ENCODE measurements around the gene ARF4. TPM values are rescaled to one million over a fixed set of nuclear protein-coding genes. Genes with fewer than 3 reads are reported as not detected.

ARF4 gene
- total RNA-seq, 1 donor from 2014 or later = 97.0 TPM

DNA sequence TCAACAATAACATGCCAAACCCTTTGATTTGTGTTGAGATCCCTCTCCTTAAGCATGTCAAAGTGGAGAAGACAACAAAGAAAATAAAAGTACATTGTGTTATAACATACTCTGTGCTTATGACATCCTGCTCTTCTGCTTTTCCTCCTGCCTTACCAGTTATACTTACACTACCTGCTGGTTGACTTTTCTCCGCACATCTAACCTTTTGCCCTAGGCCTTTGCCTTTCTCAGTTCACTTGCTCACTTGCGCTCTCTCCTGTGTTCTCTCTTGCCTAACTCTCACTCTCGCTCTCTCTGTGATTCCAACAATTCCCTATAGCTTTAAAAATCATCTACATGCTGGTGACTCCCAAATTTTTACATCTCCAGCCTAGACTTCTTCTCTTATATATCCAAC, 58.7 kb downstream of the ARF4 start:
- DNase-seq (ENCODE audit: low spot score) = no peak
- Mint-ChIP-seq H3K4me3 (no peak overlapping the region), H3K27ac (no peak overlapping the region), H3K9me3 (no peaks in the 10 kb centered on the region), H3K36me3 (ENCODE audit: low read depth) (no peaks in the 10 kb centered on the region), H3K27me3 (ENCODE audit: insufficient read depth) (peaks cover 14% of the 10 kb centered on the region), H3K4me1 (ENCODE audit: low read depth) (no peaks in the 10 kb centered on the region)
- intact Hi-C loops (cut with micrococcal nuclease) = no loop called here

DNA sequence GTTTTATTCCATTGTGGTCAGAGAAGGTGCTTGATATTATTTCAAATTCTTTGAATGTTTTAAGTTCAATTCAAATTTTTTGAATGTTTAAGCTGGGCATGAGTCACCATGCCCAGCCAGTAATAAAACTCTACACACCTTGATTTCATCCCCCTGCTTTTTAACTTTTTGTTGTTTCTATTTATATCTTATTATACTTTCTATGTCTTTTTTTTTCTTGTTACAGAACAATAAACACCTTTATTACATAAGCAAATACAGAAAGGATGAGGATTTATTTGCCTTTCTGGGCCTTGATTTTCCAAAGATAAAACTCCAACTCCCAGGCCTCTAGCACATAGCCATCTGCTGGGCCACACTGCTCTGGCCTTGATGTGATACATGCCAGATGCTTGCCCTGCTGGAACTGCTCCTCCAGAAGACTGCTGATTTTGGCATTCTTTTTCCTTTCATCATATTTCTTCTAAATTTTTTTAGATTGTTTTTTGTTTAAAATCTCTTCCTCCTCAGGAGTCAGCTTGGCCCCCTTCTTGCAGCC, 67.0 kb downstream of the ARF4 start:
- H3K27ac Mint-ChIP-seq = no peak overlapping the region
- H3K9me3 Mint-ChIP-seq = no peaks in the 10 kb centered on the region
- DNase-seq (ENCODE audit: low spot score) = no peak
- H3K4me3 Mint-ChIP-seq = no peak overlapping the region
- H3K36me3 Mint-ChIP-seq (ENCODE audit: low read depth) = no peaks in the 10 kb centered on the region
- H3K4me1 Mint-ChIP-seq (ENCODE audit: low read depth) = no peaks in the 10 kb centered on the region
- intact Hi-C loops (cut with micrococcal nuclease) = no loop called here
- peaks cover 13% of the 10 kb centered on the region for H3K27me3 Mint-ChIP-seq (ENCODE audit: insufficient read depth)

Other genes with a start within 250 kb of the ARF4 start
- 0.17 TPM in 1 of 2 replicates, not detected in the other for gene DNAH12, start 53.0 kb downstream of the ARF4 start, total RNA-seq
- gene PDE12, start 41.1 kb downstream of the ARF4 start, total RNA-seq = 34.7 and 34.9 TPM in 2 replicates
- gene DENND6A, start 95.7 kb upstream of the ARF4 start, total RNA-seq = 23.6 and 26.2 TPM in 2 replicates
- gene SLMAP, start 159.0 kb upstream of the ARF4 start, total RNA-seq = 60.3 and 64.0 TPM in 2 replicates

Measured in activated T-helper 1 cell treated with anti-CD3 and anti-CD28 coated beads, Interleukin-12 subunit alpha, Interleukin-12 subunit beta, Interleukin-2, Interleukin-4 antibody, amounts not matched to agents 30 ng/mL and 10 ng/mL and 1 ng/mL, durations not matched to agents 14 hours and 24 hours and 36 hours (primary cell).